GM19397 (cell line): ENCODE results near the gene IFNA2.
A peak's percentile ranks its signal among the peaks of the same experiment; 100 is the strongest.
"Not testable (repeated sequence)": the region's sequence is repeated elsewhere in the genome, so short reads cannot be mapped to it uniquely, and the experiment has no call there.

ENCODE experiments used
- ATAC-seq: cut with Tn5 transposase; IDR thresholded peaks from one replicate; pipeline ENCODE4 v1.9.1; 2021; ENCODE audit warnings: mild to moderate bottlenecking, moderate library complexity; ENCODE audit not compliant: unreplicated experiment

Gene IFNA2

GRCh38 chr9:21383627-21384026 lies 1.6 kb downstream of the IFNA2 start:
- no peak for ATAC-seq

GRCh38 chr9:21381448-21382339 lies 3.5 kb downstream of the IFNA2 start:
- ATAC-seq = peak; percentile 95

GRCh38 chr9:21371467-21371866 lies 13.7 kb downstream of the IFNA2 start:
- ATAC-seq = not testable (repeated sequence)

GRCh38 chr9:21367957-21368356 lies 17.2 kb downstream of the IFNA2 start, which contains the start of gene IFNA13:
TSS of gene IFNA13 (minus strand) at chr9:21368057. CDS start at chr9:21368010, 47 bp downstream.
- no peak for ATAC-seq

GRCh38 chr9:21367169-21367568 lies 18.0 kb downstream of the IFNA2 start:
- not testable (repeated sequence) for ATAC-seq

- no peak for ATAC-seq
Observed at GRCh38 chr9:21362287-21362686, 22.9 kb downstream of the IFNA2 start.

- ATAC-seq = peak; percentile 87
Observed at GRCh38 chr9:21357479-21358460, 27.4 kb downstream of the IFNA2 start.

GRCh38 chr9:21350787-21351186 lies 34.4 kb downstream of the IFNA2 start, which contains the start of gene IFNA6:
TSS of gene IFNA6 (minus strand) at chr9:21350887. CDS start at chr9:21350887, 0 bp downstream.
- ATAC-seq = no peak

GRCh38 chr9:21348430-21348970 lies 36.7 kb downstream of the IFNA2 start:
- no peak for ATAC-seq

- no peak for ATAC-seq
Observed at GRCh38 chr9:21340735-21341134, 44.5 kb downstream of the IFNA2 start.

- ATAC-seq = no peak
Observed at GRCh38 chr9:21336457-21336856, 48.7 kb downstream of the IFNA2 start.

- peak; percentile 90 for ATAC-seq
Observed at GRCh38 chr9:21334701-21335632, 50.2 kb downstream of the IFNA2 start, which contains the start of gene KLHL9. TSS of gene KLHL9 (minus strand) at chr9:21335404. CDS start at chr9:21334859, 545 bp downstream.
